ENCODE data around the gene DPP3. TPM values are rescaled to one million over a fixed set of nuclear protein-coding genes. Genes with fewer than 3 reads are reported as not detected.
A peak's percentile ranks its signal among the peaks of the same experiment; 100 is the strongest.

The DPP3 gene
- polyA plus RNA-seq, 3 donors: 22.4 to 37.0 (median 26.7) TPM

GRCh38 chr11:66432597-66432996, 47.6 kb upstream of the DPP3 start:
- peaks cover 0 to 2% (median 0%) of the 10 kb centered on the region in 7 donors for H3K9me3 Mint-ChIP-seq
- Histone ChIP-seq H3K9me3 (replicated peaks in 1 of 2; ENCODE audit: control insufficient read depth in 1 of 2, insufficient read depth in 1 of 2, low read length in 2 of 2) (no peaks in the 10 kb centered on the region), H2AFZ (ENCODE audit: insufficient read depth, low read depth, low read length, poor library complexity, severe bottlenecking) (no peak overlapping the region), H3K79me2 (ENCODE audit: insufficient read depth, low read length) (no peaks in the 10 kb centered on the region), H4K20me1 (ENCODE audit: insufficient read depth, low read length) (no peaks in the 10 kb centered on the region), H3K9ac (ENCODE audit: insufficient read depth, low read length, poor library complexity, severe bottlenecking) (no peak overlapping the region), H3K4me1 (ENCODE audit: control insufficient read depth in 1 of 2, insufficient read depth in 2 of 2, low read length in 2 of 2) (peaks cover 8 to 11% of the 10 kb centered on the region in 2 donors), H3K36me3 (replicated peaks in 1 of 2; ENCODE audit: control insufficient read depth in 1 of 2, insufficient read depth in 2 of 2, low read length in 2 of 2) (peaks cover 18 to 24% of the 10 kb centered on the region in 2 donors), H3K27ac (ENCODE audit: low read depth in 1 of 2, low read length in 2 of 2) (peak overlapping the region in 1 of 2 donors; percentile 2), H3K27me3 (ENCODE audit: control insufficient read depth in 2 of 2, insufficient read depth in 2 of 2, low read length in 2 of 2) (no peaks in the 10 kb centered on the region), H3K4me2 (replicated peaks; ENCODE audit: extremely low read depth, low read length, poor library complexity, severe bottlenecking) (no peak overlapping the region), H3K4me3 (replicated peaks in 1 of 3; ENCODE audit: low read depth in 2 of 3, low read length in 3 of 3) (no peak overlapping the region)
- TF ChIP-seq CTCF (IDR thresholded peaks at IDR 0.05): no peak
- peaks cover 8% of the 10 kb centered on the region for H3K4me1 Mint-ChIP-seq
- WGBS (ENCODE audit: insufficient coverage): 10% methylated on average over 3 of the region's 7 CpGs
- no peak overlapping the region for H3K4me3 Mint-ChIP-seq
- intact Hi-C loops (cut with micrococcal nuclease): loop anchor here in 1 of 2 donors (10.0 kb wide), 1 partner anchor 242 kb away; the partner anchor contains the start of gene RBM4B
- peak overlapping the region in 1 of 7 donors; percentile 42 for H3K27ac Mint-ChIP-seq
- peaks cover 0 to 1% (median 0%) of the 10 kb centered on the region in 3 donors for H3K27me3 Mint-ChIP-seq (ENCODE audit: low read depth in 3 of 3)
- H3K36me3 Mint-ChIP-seq: peaks cover 25 to 39% of the 10 kb centered on the region in 2 donors
- DNase-seq: peak; percentile 32 to 46 (median 45)

- Mint-ChIP-seq H3K4me1 (peaks cover 11% of the 10 kb centered on the region), H3K9me3 (peaks cover 0 to 6% (median 1%) of the 10 kb centered on the region in 7 donors), H3K36me3 (peaks cover 25 to 34% of the 10 kb centered on the region in 2 donors), H3K4me3 (peak overlapping the region; percentile 85 to 96), H3K27me3 (ENCODE audit: low read depth in 3 of 3) (peaks cover 0 to 2% (median 0%) of the 10 kb centered on the region in 3 donors), H3K27ac (peak overlapping the region in 4 of 7 donors; percentile 96 to 99 (median 98))
- no peaks in the 10 kb centered on the region for H3K27me3 ChIP-seq (ENCODE audit: control insufficient read depth in 2 of 2, insufficient read depth in 2 of 2, low read length in 2 of 2)
- peaks cover 0 to 2% of the 10 kb centered on the region in 2 donors for H3K9me3 ChIP-seq (replicated peaks in 1 of 2; ENCODE audit: control insufficient read depth in 1 of 2, insufficient read depth in 1 of 2, low read length in 2 of 2)
- WGBS (ENCODE audit: insufficient coverage): no CpG with 5 or more reads among the region's 12 CpGs
- peak overlapping the region; percentile 79 for H3K9ac ChIP-seq (ENCODE audit: insufficient read depth, low read length, poor library complexity, severe bottlenecking)
- no peaks in the 10 kb centered on the region for H4K20me1 ChIP-seq (ENCODE audit: insufficient read depth, low read length)
- DNase-seq: no peak
- peak overlapping the region in 1 of 2 donors; percentile 81 for H3K27ac ChIP-seq (ENCODE audit: low read depth in 1 of 2, low read length in 2 of 2)
- H3K4me3 ChIP-seq (replicated peaks in 1 of 3; ENCODE audit: low read depth in 2 of 3, low read length in 3 of 3): peak overlapping the region; percentile 59 to 91 (median 66)
- H2AFZ ChIP-seq (ENCODE audit: insufficient read depth, low read depth, low read length, poor library complexity, severe bottlenecking): peak overlapping the region; percentile 99
- TF ChIP-seq CTCF (IDR thresholded peaks at IDR 0.05): no peak
- peaks cover 3% of the 10 kb centered on the region for H3K79me2 ChIP-seq (ENCODE audit: insufficient read depth, low read length)
- peaks cover 18 to 24% of the 10 kb centered on the region in 2 donors for H3K36me3 ChIP-seq (replicated peaks in 1 of 2; ENCODE audit: control insufficient read depth in 1 of 2, insufficient read depth in 2 of 2, low read length in 2 of 2)
- peaks cover 16 to 20% of the 10 kb centered on the region in 2 donors for H3K4me1 ChIP-seq (ENCODE audit: control insufficient read depth in 1 of 2, insufficient read depth in 2 of 2, low read length in 2 of 2)
- peak overlapping the region; percentile 90 for H3K4me2 ChIP-seq (replicated peaks; ENCODE audit: extremely low read depth, low read length, poor library complexity, severe bottlenecking)
- intact Hi-C loops (cut with micrococcal nuclease): loop anchor here (2.0 to 10.0 kb wide), 3 partner anchors 29 to 237 kb away; partner anchors contain the start of genes PELI3 (in 1 of the 2) and RBM4B (in 1 of the 2)
These were observed 42.2 kb upstream of the DPP3 start for GRCh38 chr11:66437979-66438503.

Data from CD14-positive monocyte (primary cell).